AG04450 (cell line): ENCODE results near the gene DMPK. TPM values are rescaled to one million over a fixed set of nuclear protein-coding genes. Genes with fewer than 3 reads are reported as not detected.
A peak's percentile ranks its signal among the peaks of the same experiment; 100 is the strongest.
"Not testable (repeated sequence)": the region's sequence is repeated elsewhere in the genome, so short reads cannot be mapped to it uniquely, and the experiment has no call there.

Experiments
- CTCF ChIA-PET: fragments of 300-600, 350-600 bp; formaldehyde crosslinking; extraction: SDS; loops from one replicate; lab custom pipeline; 2022; ENCODE audit warnings: antibody characterized with exemption, inconsistent platforms; lab: Charles Lee
- POLR2A ChIA-PET: fragments of 350-600 bp; formaldehyde crosslinking; extraction: SDS; loops from one replicate; lab custom pipeline; 2021; ENCODE audit warnings: antibody characterized with exemption, inconsistent platforms; lab: Yijun Ruan, JAX
- DNase-seq: peaks from one replicate; pipeline ENCODE4 v3.0.0-alpha.2; 2011; ENCODE audit warnings: low read depth, low spot score
- H3K27ac ChIP-seq: one replicate; pipeline ENCODE4 v1.5.1; 2012; ENCODE audit warnings: low read depth, low read length, control low read depth
- H3K27me3 ChIP-seq: one replicate; pipeline ENCODE4 v1.6.0; 2012; ENCODE audit warnings: low read length; ENCODE audit not compliant: control insufficient read depth, insufficient read depth
- H3K4me3 ChIP-seq: 2 replicates; pipeline ENCODE4 v1.5.1; 2011; ENCODE audit warnings: mild to moderate bottlenecking, low read depth, low read length, control low read depth
- H3K9me3 ChIP-seq: 2 replicates; pipeline ENCODE4 v1.5.1; 2012; ENCODE audit warnings: low read length; ENCODE audit not compliant: control insufficient read depth, insufficient read depth
- CTCF ChIP-seq: IDR thresholded peaks from 2 replicates; pipeline ENCODE4 v1.5.1; 2011; ENCODE audit warnings: low read depth, low read length, control low read depth, inconsistent platforms
- polyA plus RNA-seq: library from polyadenylated mRNA; depleted of rRNA; stranded (reverse); fragments of >200 nt; gene quantifications from 2 replicates; pipeline ENCODE4 v1.2.3, GENCODE V29; 2011; rRNA removed

The DMPK gene
- polyA plus RNA-seq, 1 experiment, result 24.5 TPM

GRCh38 chr19:45730368-45731288, 51.7 kb downstream of the DMPK start, which contains the start of gene FBXO46:
Gene FBXO46 (minus strand): TSS chr19:45730896. CDS start chr19:45713495, 17,401 bp downstream.
- POLR2A ChIA-PET, result interaction anchor here (0.6 to 2.2 kb wide), 12 partner anchors 10 to 566 kb away, joined by 3 to 20 read pairs (median 5); partner anchors contain the start of genes DMPK, QPCTL, SIX5 and SNRPD2

GRCh38 chr19:45729800-45730290, 52.4 kb downstream of the DMPK start:
- Histone ChIP-seq H3K9me3 (peaks cover 4% of the 10 kb centered on the region; the same call in 1 of the 2 replicates), H3K4me3 (peak overlapping the region; percentile 72), H3K27ac (no peak overlapping the region), H3K27me3 (no peaks in the 10 kb centered on the region)
- POLR2A ChIA-PET, result interaction anchor here (0.6 to 2.2 kb wide), 4 partner anchors 12 to 39 kb away, joined by 3 to 20 read pairs (median 9); partner anchors contain the start of gene SIX5
- CTCF ChIA-PET, result interaction anchor here (1.0 to 1.1 kb wide), 3 partner anchors 14 to 40 kb away, joined by 3 to 8 read pairs (median 3); no protein-coding TSS in a partner anchor
- TF ChIP-seq CTCF, result no peak
- DNase-seq, result no peak

More at GRCh38 chr19:45730368-45731288, 51.7 kb downstream of the DMPK start, which contains the start of gene FBXO46:
- no peaks in the 10 kb centered on the region for H3K27me3 ChIP-seq
- H3K9me3 ChIP-seq, result peaks cover 4% of the 10 kb centered on the region; the same call in 1 of the 2 replicates
- H3K4me3 ChIP-seq, result peak within 1 kb of the TSS; percentile 72
- CTCF ChIA-PET, result interaction anchor here (0.7 to 1.5 kb wide), 6 partner anchors 13 to 86 kb away, joined by 3 to 8 read pairs (median 4); no protein-coding TSS in a partner anchor
- H3K27ac ChIP-seq, result peak within 1 kb of the TSS; percentile 21
- TF ChIP-seq CTCF, result peak; percentile 25; the same call in 1 of the 2 replicates
- DNase-seq, result peak; percentile 95

DNA sequence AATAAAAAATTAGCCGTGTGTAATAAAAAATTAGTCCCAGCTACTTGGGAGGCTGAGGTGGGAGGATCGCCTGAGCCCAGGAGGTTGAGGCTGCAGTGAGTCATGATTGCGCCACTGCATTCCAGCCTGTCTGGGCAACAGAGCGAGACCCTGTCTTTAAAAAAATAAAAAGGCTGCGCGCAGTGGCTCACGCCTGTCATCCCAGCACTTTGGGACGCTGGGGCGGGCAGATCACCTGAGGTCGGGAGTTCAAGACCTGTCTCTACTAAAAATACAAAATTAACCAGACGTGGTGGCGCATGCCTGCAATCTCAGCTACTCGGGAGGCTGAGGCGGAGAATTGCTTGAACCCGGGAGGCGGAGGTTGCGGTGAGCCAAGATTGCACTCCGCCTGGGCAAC, 53.6 kb downstream of the DMPK start:
- POLR2A ChIA-PET, DNase-seq, H3K27me3 ChIP-seq, H3K4me3 ChIP-seq, CTCF ChIA-PET, H3K27ac ChIP-seq, H3K9me3 ChIP-seq: not testable (repeated sequence)

GRCh38 chr19:45720065-45720464, 62.2 kb downstream of the DMPK start:
- H3K9me3 ChIP-seq, POLR2A ChIA-PET, DNase-seq, H3K4me3 ChIP-seq, H3K27me3 ChIP-seq, H3K27ac ChIP-seq: not testable (repeated sequence)
- CTCF ChIA-PET, result interaction anchor here (7.1 kb wide), 1 partner anchor 27 kb away, joined by 53 read pairs; the partner anchor contains the start of genes QPCTL and SNRPD2

Other genes with a start within 250 kb of the DMPK start
- gene OPA3, start 197.7 kb downstream of the DMPK start, polyA plus RNA-seq, result 12.2 and 13.3 TPM in 2 replicates
- not detected in 2 replicates for gene GPR4, start 180.3 kb downstream of the DMPK start, polyA plus RNA-seq
- 10.8 and 14.9 TPM in 2 replicates for gene EML2, start 143.1 kb downstream of the DMPK start, polyA plus RNA-seq
- 0.61 and 0.68 TPM in 2 replicates for gene GIPR, start 114.3 kb downstream of the DMPK start, polyA plus RNA-seq
- 531 and 608 TPM in 2 replicates for gene SNRPD2, start 90.5 kb downstream of the DMPK start, polyA plus RNA-seq
- 6.7 and 9.5 TPM in 2 replicates for gene QPCTL, start 89.8 kb downstream of the DMPK start, polyA plus RNA-seq
- 1.4 and 2.2 TPM in 2 replicates for gene FBXO46, start 51.6 kb downstream of the DMPK start, polyA plus RNA-seq
- gene MEIOSIN, start 49.1 kb downstream of the DMPK start, polyA plus RNA-seq, result not detected in 2 replicates
- gene SIX5, start 13.2 kb downstream of the DMPK start, polyA plus RNA-seq, result 4.4 and 6.7 TPM in 2 replicates
- 13.9 and 17.1 TPM in 2 replicates for gene DMWD, start 10.4 kb upstream of the DMPK start, polyA plus RNA-seq
- not detected in 2 replicates for gene RSPH6A, start 32.8 kb upstream of the DMPK start, polyA plus RNA-seq
- gene SYMPK, start 80.7 kb upstream of the DMPK start, polyA plus RNA-seq, result 54.3 and 63.1 TPM in 2 replicates
- gene FOXA3, start 81.8 kb upstream of the DMPK start, polyA plus RNA-seq, result not detected in 2 replicates
- gene IRF2BP1, start 103.7 kb upstream of the DMPK start, polyA plus RNA-seq, result 5.0 and 6.5 TPM in 2 replicates
- gene MYPOP, start 120.1 kb upstream of the DMPK start, polyA plus RNA-seq, result 1.4 and 1.6 TPM in 2 replicates
- gene NANOS2, start 132.3 kb upstream of the DMPK start, polyA plus RNA-seq, result not detected in 2 replicates
- 0.02 TPM in 1 of 2 replicates, not detected in the other for gene NOVA2, start 191.4 kb upstream of the DMPK start, polyA plus RNA-seq
- gene CCDC61, start 213.0 kb upstream of the DMPK start, polyA plus RNA-seq, result 4.2 and 6.8 TPM in 2 replicates
- gene PGLYRP1, start 240.6 kb upstream of the DMPK start, polyA plus RNA-seq, result not detected in 2 replicates